GM23248 (cell line): ENCODE measurements around the gene GRAMD1B.

Source experiments
- EZH2 ChIP-seq: fragments of 200-600 bp; sonication (generic); IDR thresholded peaks from 2 replicates; pipeline ENCODE4 v1.6.1; 2018; ENCODE audit warnings: antibody characterized with exemption, mild to moderate bottlenecking; ENCODE audit not compliant: insufficient read depth, poor library complexity, severe bottlenecking
- EZH2phosphoT487 ChIP-seq: fragments of 200-600 bp; sonication (generic); IDR thresholded peaks from 2 replicates; pipeline ENCODE4 v1.6.1; 2018; ENCODE audit warnings: antibody characterized with exemption, moderate library complexity, mild to moderate bottlenecking, low read depth; ENCODE audit not compliant: insufficient read depth

DNA sequence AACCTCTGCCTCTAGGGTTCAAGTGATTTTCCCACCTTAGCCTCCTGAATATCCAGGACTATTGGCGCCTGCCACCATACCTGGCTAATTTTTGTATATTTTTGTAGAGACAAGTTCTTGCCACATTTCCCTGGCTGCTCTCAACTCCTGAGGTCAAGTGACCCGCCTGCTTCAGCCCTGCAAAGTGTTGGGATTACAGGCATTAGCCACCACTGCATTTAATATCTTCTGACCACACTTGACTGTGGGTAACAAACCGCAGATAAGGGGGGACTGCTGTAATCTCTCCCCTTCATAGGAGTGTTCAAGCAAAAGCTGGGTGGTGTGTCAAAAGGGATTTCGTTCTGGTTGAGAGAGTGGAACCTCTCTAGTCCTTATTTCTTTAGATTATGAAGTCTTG, 53.4 kb downstream of the GRAMD1B start:
- no peak for TF ChIP-seq EZH2phosphoT487
- no peak for TF ChIP-seq EZH2
